Large intestine (tissue), 3 donors: ENCODE results near the gene ANKRD44. TPM values are rescaled to one million over a fixed set of nuclear protein-coding genes. Genes with fewer than 3 reads are reported as not detected.

Experiments used
- DNase-seq, 2 donors: peaks; one replicate each; pipeline versions ENCODE4 v3.0.0 to v3.0.0-alpha.2; 2013
- H3K27ac ChIP-seq: one replicate; pipeline ENCODE4 v1.5.1; 2013; ENCODE audit warnings: low read length
- H3K27me3 ChIP-seq: 2 replicates; pipeline ENCODE4 v1.6.1; 2013; ENCODE audit warnings: low read length; ENCODE audit not compliant: control insufficient read depth, insufficient read depth
- H3K36me3 ChIP-seq: 2 replicates; pipeline ENCODE4 v1.6.1; 2013; ENCODE audit warnings: low read length; ENCODE audit not compliant: control insufficient read depth, insufficient read depth
- H3K4me1 ChIP-seq: one replicate; pipeline ENCODE4 v1.6.1; 2013; ENCODE audit warnings: low read length; ENCODE audit not compliant: control insufficient read depth, insufficient read depth
- H3K4me3 ChIP-seq: one replicate; pipeline ENCODE4 v1.5.1; 2013; ENCODE audit warnings: low read length
- H3K9me3 ChIP-seq: one replicate; pipeline ENCODE4 v1.6.1; 2013; ENCODE audit warnings: mild to moderate bottlenecking, low read depth, low read length, moderate library complexity; ENCODE audit not compliant: control insufficient read depth
- WGBS: methylation state at CpG from one replicate; pipeline ENCODE4 v1.1.5; 2013; ENCODE audit warnings: low lambda C conversion rate; ENCODE audit not compliant: insufficient coverage; 5-methylcytosine and 5-hydroxymethylcytosine counted together
- polyA plus RNA-seq: library from polyadenylated mRNA; unstranded; fragments of 120-200 nt; gene quantifications from one replicate; pipeline ENCODE4 v1.2.1, GENCODE V29; 2013

ANKRD44 gene
- polyA plus RNA-seq, 1 donor = 8.4 TPM

DNA sequence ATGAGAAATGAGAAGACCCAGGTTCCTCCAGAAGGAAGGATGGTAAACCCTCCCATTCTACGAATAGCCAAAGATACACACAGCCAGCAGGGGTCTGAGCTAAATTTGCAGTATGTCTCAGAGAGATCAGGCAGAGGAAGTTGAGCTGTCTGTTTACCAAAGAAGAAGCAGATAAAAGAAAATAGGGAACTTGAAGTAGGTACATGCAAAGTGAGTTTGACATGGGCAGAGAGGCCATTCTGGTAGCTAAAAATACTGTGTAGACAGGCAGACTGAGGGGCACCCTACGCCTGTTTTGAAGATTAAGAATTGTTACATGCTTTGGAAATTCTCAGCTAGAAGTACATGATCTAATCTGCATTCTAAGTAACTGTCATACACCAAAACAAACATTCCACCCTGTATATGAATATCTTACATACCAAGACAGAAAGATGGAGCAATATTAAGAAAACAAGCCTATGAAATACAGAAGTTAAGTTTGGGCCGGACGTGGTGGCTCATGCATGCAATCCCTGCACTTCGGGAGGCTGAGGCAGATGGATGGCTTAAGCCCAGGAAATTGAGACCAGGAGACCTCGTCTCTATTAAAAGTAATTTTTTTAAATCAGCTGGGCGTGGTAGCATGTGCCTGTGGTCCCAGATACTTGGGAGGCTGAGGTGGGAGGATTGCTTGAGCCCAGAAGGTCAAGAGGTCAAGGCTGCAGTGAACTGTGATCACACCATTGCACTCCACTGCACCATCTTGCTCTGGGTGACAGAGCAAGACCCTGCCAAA is 157.9 kb downstream of the ANKRD44 start:
- WGBS = no CpG with 5 or more reads among the region's 7 CpGs
- H3K27ac ChIP-seq = no peak overlapping the region
- peaks cover 3% of the 10 kb centered on the region for H3K9me3 ChIP-seq

GRCh38 chr2:197149546-197149945 is 161.0 kb downstream of the ANKRD44 start:
- DNase-seq = peak in 1 of 2 donors; percentile 49
- no peaks in the 10 kb centered on the region for H3K36me3 ChIP-seq
- no CpG with 5 or more reads among the region's 4 CpGs for WGBS
- H3K9me3 ChIP-seq = no peaks in the 10 kb centered on the region
- H3K27ac ChIP-seq = peak overlapping the region; percentile 24
- H3K27me3 ChIP-seq = no peaks in the 10 kb centered on the region
- H3K4me1 ChIP-seq = peaks cover 29% of the 10 kb centered on the region
- H3K4me3 ChIP-seq = no peak overlapping the region

More for the DNA sequence above, 157.9 kb downstream of the ANKRD44 start:
- H3K4me3 ChIP-seq = no peak overlapping the region
- H3K36me3 ChIP-seq = no peaks in the 10 kb centered on the region
- no peaks in the 10 kb centered on the region for H3K27me3 ChIP-seq
- DNase-seq = no peak
- peaks cover 18% of the 10 kb centered on the region for H3K4me1 ChIP-seq

DNA sequence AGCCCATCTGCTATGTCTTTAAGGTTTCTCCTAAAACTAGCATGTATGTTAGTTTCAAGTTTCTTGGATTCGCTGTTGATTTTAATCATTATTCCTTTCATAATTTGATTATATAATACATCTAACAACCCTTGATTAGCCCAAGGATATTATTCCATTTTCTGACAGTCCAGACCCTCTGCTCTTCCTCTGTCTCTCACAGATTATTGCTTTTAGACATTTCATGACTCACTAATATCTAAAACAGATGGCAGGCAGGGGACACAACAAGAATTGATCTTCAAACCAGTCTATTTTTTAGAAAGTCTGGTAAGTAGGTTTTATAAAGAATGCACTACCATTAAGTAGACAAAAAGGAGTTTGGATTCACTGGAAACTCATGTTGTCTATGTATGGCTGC is 162.2 kb downstream of the ANKRD44 start:
- no peaks in the 10 kb centered on the region for H3K36me3 ChIP-seq
- peaks cover 29% of the 10 kb centered on the region for H3K4me1 ChIP-seq
- no peaks in the 10 kb centered on the region for H3K9me3 ChIP-seq
- H3K4me3 ChIP-seq = no peak overlapping the region
- WGBS = 86% methylated on average over 1 of the region's 1 CpG
- no peak for DNase-seq
- no peaks in the 10 kb centered on the region for H3K27me3 ChIP-seq
- H3K27ac ChIP-seq = peak overlapping the region; percentile 61

GRCh38 chr2:197147942-197148341 is 162.6 kb downstream of the ANKRD44 start:
- Histone ChIP-seq H3K4me1 (peaks cover 29% of the 10 kb centered on the region), H3K9me3 (no peaks in the 10 kb centered on the region), H3K27me3 (no peaks in the 10 kb centered on the region), H3K36me3 (no peaks in the 10 kb centered on the region), H3K4me3 (no peak overlapping the region), H3K27ac (peak overlapping the region; percentile 61)
- WGBS = no CpG with 5 or more reads among the region's 4 CpGs
- peak; percentile 31 to 75 for DNase-seq

DNA sequence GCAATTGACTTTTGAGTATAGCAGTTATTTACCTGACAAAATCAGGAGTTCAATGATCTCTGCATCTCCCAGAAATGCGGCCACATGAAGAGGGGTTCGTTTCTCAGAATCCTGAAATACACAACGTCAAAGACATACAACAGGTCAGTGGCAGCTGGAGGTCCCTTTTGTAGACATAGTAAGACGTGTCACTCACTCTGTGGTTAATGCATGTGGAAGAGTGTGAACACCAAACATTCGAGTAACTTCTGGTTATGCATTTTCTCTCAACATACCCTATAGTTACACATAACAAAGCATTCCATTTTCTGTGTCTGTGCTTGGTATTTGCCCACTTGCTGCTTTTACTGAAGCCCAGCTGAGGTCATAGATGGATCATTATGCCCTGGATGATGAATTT is 163.6 kb downstream of the ANKRD44 start:
- Histone ChIP-seq H3K4me3 (no peak overlapping the region), H3K4me1 (peaks cover 29% of the 10 kb centered on the region), H3K27me3 (no peaks in the 10 kb centered on the region), H3K36me3 (no peaks in the 10 kb centered on the region), H3K27ac (peak overlapping the region; percentile 61), H3K9me3 (no peaks in the 10 kb centered on the region)
- DNase-seq = no peak
- no CpG with 5 or more reads among the region's 5 CpGs for WGBS

GRCh38 chr2:197145471-197146056 is 165.0 kb downstream of the ANKRD44 start:
- Histone ChIP-seq H3K36me3 (no peaks in the 10 kb centered on the region), H3K4me3 (no peak overlapping the region), H3K4me1 (peaks cover 26% of the 10 kb centered on the region), H3K27me3 (no peaks in the 10 kb centered on the region), H3K9me3 (no peaks in the 10 kb centered on the region), H3K27ac (no peak overlapping the region)
- no CpG with 5 or more reads among the region's 4 CpGs for WGBS
- no peak for DNase-seq

DNA sequence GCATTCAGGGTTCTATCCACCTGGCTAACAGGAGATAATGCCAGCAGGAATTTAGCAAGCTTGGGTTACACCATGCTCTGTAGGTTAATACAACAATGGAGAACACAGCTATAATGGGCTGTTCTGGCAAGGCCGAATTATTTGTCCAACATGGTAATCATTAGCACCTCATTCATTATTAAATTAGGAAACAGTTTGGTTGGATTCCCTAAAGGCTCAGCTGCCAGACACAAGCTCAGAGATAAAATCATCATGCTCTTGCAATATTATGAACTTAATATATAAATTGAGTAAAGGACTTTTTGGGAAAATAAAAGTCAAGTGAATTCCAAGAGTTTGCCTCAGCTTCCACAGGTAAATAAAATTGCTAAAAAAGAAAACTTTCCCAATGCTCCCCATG is 166.4 kb downstream of the ANKRD44 start:
- Histone ChIP-seq H3K36me3 (no peaks in the 10 kb centered on the region), H3K27me3 (no peaks in the 10 kb centered on the region), H3K4me1 (peaks cover 18% of the 10 kb centered on the region), H3K27ac (no peak overlapping the region), H3K4me3 (no peak overlapping the region), H3K9me3 (no peaks in the 10 kb centered on the region)
- no CpG with 5 or more reads among the region's 1 CpG for WGBS
- no peak for DNase-seq

DNA sequence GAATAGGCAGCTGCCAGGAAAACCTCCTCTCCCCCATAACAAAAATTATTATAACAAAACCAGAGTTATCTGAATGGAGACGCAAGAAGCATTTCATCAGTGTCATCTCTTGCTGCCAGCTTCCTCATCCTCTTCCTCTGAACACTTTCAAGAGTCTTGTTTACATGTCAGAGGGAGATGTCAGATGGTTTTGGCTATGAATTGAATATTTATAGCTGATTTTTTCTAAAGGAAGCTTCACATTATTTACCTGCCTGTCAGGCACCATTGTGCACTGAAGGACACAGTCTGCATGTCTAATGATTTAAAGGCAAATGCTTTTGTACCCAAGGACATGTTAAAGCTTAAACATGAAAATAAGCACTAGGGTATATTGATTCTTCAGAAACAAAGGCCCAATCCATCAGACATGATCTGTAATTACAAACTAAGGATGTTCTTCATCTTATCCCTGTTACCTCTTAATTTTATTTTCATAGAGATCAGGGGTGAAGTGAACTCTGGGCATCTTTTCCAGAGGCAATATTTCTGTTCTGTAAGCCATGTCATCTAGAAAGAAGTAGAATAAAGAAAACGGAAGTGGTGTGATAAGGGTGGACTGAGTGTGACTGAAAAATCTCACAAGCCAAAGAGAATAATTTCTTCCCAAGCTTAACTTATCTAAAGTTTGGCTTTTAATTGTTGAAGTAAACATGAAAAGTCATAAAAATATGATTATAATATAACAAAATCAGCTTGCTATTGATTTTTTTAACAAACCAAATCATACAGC is 168.7 kb downstream of the ANKRD44 start:
- Histone ChIP-seq H3K27ac (no peak overlapping the region), H3K36me3 (no peaks in the 10 kb centered on the region), H3K4me1 (peaks cover 8% of the 10 kb centered on the region), H3K27me3 (no peaks in the 10 kb centered on the region), H3K9me3 (no peaks in the 10 kb centered on the region), H3K4me3 (no peak overlapping the region)
- no peak for DNase-seq
- WGBS = 100% methylated on average over 1 of the region's 2 CpGs

DNA sequence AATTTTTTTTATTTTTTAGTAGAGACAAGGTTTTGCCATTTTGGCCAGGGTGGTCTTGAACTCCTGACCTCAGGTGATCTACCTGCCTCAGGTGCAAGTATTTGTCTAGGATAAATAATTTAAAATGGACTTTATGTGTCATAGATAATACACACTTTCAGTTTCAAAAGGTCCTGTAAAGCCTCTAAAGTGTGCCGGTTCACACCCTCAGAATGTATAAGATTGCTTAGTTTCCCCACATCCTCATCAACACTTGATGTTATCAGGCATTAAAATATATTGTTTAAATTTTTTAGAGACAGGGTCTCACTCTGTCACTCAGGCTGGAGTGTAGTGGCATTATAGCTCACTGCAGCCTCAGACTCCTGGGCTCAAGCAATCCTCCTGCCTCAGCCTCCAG is 170.5 kb downstream of the ANKRD44 start:
- DNase-seq = no peak
- H3K27ac ChIP-seq = no peak overlapping the region

DNA sequence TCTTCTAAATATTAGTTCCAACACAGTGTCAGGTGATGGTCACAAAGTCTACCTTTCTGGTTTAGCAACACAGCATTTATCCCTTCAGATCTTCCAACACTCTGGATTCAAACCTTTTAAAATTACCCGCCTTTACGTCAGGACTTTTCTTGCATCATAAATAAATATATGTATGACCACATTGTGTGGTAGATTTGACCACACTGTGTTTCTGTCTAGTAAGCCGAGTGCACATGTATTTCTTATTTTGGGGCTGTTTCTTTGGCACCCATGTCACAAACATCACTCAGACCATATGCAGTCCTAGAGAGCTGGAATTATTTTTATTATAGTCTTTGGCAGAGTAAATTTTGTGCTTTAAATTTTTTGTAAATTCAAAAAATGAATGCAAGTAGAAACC is 172.1 kb downstream of the ANKRD44 start:
- no peak overlapping the region for H3K27ac ChIP-seq

More for the DNA sequence above, 170.5 kb downstream of the ANKRD44 start:
- H3K9me3 ChIP-seq = no peaks in the 10 kb centered on the region
- peaks cover 5% of the 10 kb centered on the region for H3K4me1 ChIP-seq
- no peaks in the 10 kb centered on the region for H3K36me3 ChIP-seq
- no peaks in the 10 kb centered on the region for H3K27me3 ChIP-seq
- WGBS = no CpG with 5 or more reads among the region's 1 CpG
- no peak overlapping the region for H3K4me3 ChIP-seq

More for the DNA sequence above, 172.1 kb downstream of the ANKRD44 start:
- WGBS = 100% methylated on average over 2 of the region's 3 CpGs
- DNase-seq = no peak
- no peaks in the 10 kb centered on the region for H3K9me3 ChIP-seq
- no peaks in the 10 kb centered on the region for H3K27me3 ChIP-seq
- no peaks in the 10 kb centered on the region for H3K36me3 ChIP-seq
- no peak overlapping the region for H3K4me3 ChIP-seq
- H3K4me1 ChIP-seq = peaks cover 5% of the 10 kb centered on the region
